GM19438 (cell line): ENCODE data around the gene GPR132.
"Not testable (repeated sequence)": the region's sequence is repeated elsewhere in the genome, so short reads cannot be mapped to it uniquely, and the experiment has no call there.

Experiments
- ATAC-seq: cut with Tn5 transposase; IDR thresholded peaks from one replicate; pipeline ENCODE4 v1.9.1; 2021; ENCODE audit warnings: low read depth; ENCODE audit not compliant: unreplicated experiment

GPR132 gene

GRCh38 chr14:105045710-105046326 lies 19.4 kb downstream of the GPR132 start:
- no peak for ATAC-seq

- ATAC-seq, result no peak
These were observed 21.6 kb downstream of the GPR132 start for GRCh38 chr14:105043641-105044040.

- no peak for ATAC-seq
These were observed 22.4 kb downstream of the GPR132 start for GRCh38 chr14:105042813-105043212.

GRCh38 chr14:105041841-105042765 lies 23.1 kb downstream of the GPR132 start:
- no peak for ATAC-seq

- ATAC-seq, result no peak
These were observed 25.6 kb downstream of the GPR132 start for GRCh38 chr14:105039458-105040205.

GRCh38 chr14:105035616-105036015 lies 29.6 kb downstream of the GPR132 start:
- ATAC-seq, result not testable (repeated sequence)

GRCh38 chr14:105034315-105035039 lies 30.8 kb downstream of the GPR132 start:
- no peak for ATAC-seq

GRCh38 chr14:105033412-105033900 lies 31.8 kb downstream of the GPR132 start:
- ATAC-seq, result not testable (repeated sequence)

GRCh38 chr14:105032451-105032901 lies 32.8 kb downstream of the GPR132 start:
- not testable (repeated sequence) for ATAC-seq

GRCh38 chr14:105030836-105031396 lies 34.3 kb downstream of the GPR132 start:
- ATAC-seq, result no peak

GRCh38 chr14:105030194-105030593 lies 35.0 kb downstream of the GPR132 start:
- ATAC-seq, result no peak

- ATAC-seq, result no peak
These were observed 35.8 kb downstream of the GPR132 start for GRCh38 chr14:105029402-105029801.

GRCh38 chr14:105028251-105028927 lies 36.8 kb downstream of the GPR132 start:
- no peak for ATAC-seq

- ATAC-seq, result not testable (repeated sequence)
These were observed 37.5 kb downstream of the GPR132 start for GRCh38 chr14:105027718-105028117.

GRCh38 chr14:105026802-105027563 lies 38.2 kb downstream of the GPR132 start:
- ATAC-seq, result no peak

- peak; percentile 42 for ATAC-seq
These were observed 39.0 kb downstream of the GPR132 start for GRCh38 chr14:105026033-105026785.

- no peak for ATAC-seq
These were observed 39.8 kb downstream of the GPR132 start for GRCh38 chr14:105025429-105025828.
